OCI-LY7 (cell line): Measurements from ENCODE around the gene VRK3.

Experiments used
- EZH2phosphoT487 ChIP-seq: fragments of 200-600 bp; sonication (generic); IDR thresholded peaks from 2 replicates; pipeline ENCODE4 v1.6.1; 2018; ENCODE audit warnings: low read depth, borderline replicate concordance, mild to moderate bottlenecking, mixed run types, antibody characterized with exemption, low read length, moderate library complexity, mixed read lengths
- TF ChIP-seq, protein P1 (sequence below): fragments of 200-600 bp; sonication (generic); conservative IDR thresholded peaks from 2 replicates; pipeline ENCODE4 v1.5.1; 2014; ENCODE audit warnings: mild to moderate bottlenecking, antibody characterized with exemption, low read length, moderate library complexity, mixed read lengths

DNA sequence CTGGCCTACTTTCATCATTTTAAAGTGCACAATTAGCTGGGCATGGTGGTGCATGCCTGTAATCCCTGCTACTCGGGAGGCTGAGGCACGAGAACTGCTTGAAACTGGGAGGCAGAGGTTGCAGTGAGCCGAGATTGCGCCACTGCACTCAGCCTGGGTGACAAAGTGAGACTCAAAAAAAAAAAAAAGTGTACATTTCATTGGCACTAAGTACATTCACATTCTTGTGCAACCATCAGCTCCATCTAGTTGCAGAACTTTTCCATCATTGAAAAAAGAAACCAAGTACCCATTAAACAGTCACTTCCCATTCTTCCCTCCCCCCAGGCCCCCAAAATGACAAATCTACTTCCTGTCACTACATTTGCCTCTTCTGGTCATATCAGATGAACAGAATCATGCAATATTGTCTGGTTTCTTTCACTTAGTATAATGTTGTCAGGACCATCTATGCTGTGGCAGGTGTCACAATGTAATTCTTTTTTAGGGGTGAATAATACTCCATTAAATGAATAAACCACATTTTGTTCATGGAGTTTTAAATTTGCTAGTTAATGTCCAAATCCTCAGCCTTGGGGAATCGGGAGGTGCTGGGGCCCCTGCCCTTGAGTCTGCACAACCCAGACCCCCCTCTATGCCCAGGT is 56.8 kb downstream of the VRK3 start:
- TF ChIP-seq EZH2phosphoT487 = no peak
- TF ChIP-seq, protein P1, sequence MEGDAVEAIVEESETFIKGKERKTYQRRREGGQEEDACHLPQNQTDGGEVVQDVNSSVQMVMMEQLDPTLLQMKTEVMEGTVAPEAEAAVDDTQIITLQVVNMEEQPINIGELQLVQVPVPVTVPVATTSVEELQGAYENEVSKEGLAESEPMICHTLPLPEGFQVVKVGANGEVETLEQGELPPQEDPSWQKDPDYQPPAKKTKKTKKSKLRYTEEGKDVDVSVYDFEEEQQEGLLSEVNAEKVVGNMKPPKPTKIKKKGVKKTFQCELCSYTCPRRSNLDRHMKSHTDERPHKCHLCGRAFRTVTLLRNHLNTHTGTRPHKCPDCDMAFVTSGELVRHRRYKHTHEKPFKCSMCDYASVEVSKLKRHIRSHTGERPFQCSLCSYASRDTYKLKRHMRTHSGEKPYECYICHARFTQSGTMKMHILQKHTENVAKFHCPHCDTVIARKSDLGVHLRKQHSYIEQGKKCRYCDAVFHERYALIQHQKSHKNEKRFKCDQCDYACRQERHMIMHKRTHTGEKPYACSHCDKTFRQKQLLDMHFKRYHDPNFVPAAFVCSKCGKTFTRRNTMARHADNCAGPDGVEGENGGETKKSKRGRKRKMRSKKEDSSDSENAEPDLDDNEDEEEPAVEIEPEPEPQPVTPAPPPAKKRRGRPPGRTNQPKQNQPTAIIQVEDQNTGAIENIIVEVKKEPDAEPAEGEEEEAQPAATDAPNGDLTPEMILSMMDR = no peak
